GM18867 (cell line): ENCODE results near the gene PGAM2.

Experiments used
- ATAC-seq: cut with Tn5 transposase; IDR thresholded peaks from one replicate; pipeline ENCODE4 v1.9.1; 2021; ENCODE audit warnings: mild to moderate bottlenecking, moderate library complexity; ENCODE audit not compliant: unreplicated experiment

PGAM2 gene

DNA sequence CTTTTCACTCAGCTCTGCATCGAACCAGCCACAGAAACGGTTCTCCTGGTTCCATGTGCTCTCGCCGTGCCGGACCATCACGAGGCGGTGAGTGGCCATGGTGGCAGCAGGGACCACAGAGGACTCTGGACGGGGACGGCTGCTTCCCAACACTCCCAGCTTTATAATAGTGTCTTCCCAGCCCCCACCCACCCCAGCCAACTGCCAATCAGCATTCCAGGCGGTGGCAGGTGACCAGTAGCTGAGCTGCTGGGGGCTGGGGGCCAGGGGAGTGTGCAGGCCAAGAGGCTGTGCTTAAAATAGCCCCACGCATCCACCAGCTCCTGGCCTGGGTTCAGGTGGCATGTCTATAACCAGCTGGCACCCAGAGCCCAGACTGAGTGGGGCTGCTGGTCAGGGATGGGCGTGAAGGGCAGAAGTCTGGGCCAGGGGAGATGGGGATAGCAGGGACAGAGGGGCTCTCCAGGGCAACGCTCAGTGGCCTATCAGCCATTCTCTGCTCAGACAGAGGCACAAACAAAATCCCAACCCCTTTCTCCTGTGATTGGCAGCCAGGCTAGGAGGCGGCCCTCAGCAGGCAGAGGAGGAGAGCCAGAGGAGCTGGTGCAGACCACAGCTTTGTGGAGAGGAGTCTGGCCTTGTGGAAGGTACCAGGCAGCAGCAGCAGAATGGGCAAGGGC, at the start of gene PGAM2:
Gene PGAM2, minus strand, starts transcription at position 137 of the 680 bp plus-strand sequence. Its CDS starts 38 bp downstream, at position 99.
- ATAC-seq = no peak

- no peak for ATAC-seq
Observed at GRCh38 chr7:44114586-44115310, 49.4 kb upstream of the PGAM2 start.

DNA sequence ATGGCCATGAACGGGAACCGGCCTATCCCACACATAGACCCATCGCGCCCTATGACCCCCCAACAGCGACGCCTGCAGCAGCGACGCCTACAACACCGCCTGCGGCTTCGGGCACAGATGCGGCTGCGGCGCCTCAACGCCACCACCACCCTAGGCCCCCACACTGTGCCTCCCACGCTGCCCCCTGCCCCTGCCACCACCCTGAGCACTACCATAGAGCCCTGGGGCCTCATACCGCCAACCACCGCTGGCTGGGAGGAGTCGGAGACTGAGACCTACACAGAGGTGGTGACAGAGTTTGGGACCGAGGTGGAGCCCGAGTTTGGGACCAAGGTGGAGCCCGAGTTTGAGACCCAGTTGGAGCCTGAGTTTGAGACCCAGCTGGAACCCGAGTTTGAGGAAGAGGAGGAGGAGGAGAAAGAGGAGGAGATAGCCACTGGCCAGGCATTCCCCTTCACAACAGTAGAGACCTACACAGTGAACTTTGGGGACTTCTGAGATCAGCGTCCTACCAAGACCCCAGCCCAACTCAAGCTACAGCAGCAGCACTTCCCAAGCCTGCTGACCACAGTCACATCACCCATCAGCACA, 48.5 kb upstream of the PGAM2 start:
- ATAC-seq = no peak

DNA sequence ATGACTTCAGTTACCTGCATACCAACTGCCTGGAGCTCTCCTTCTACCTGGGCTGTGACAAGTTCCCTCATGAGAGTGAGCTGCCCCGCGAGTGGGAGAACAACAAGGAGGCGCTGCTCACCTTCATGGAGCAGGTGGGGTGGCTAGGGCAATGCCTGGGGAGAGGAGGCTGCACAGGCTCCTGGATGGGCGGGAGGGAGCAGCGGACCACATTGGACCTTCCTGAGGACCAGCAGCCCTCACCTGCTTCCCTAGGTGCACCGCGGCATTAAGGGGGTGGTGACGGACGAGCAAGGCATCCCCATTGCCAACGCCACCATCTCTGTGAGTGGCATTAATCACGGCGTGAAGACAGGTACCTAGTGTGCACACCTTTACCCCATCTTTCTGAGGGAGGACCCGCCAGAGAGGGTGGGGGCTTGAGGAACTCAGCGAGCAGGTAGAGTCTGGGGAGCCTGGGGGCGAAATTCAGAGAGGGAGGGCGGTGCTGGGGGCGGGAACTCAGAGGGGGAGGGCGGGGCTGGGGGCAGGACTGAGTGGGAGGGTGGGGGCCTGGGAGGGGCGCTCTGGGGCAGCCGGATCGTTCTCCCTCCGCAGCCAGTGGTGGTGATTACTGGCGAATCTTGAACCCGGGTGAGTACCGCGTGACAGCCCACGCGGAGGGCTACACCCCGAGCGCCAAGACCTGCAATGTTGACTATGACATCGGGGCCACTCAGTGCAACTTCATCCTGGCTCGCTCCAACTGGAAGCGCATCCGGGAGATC, 47.8 kb upstream of the PGAM2 start:
- no peak for ATAC-seq

- no peak for ATAC-seq
Observed at GRCh38 chr7:44112231-44112996, 47.0 kb upstream of the PGAM2 start.

- ATAC-seq = no peak
Observed at GRCh38 chr7:44111761-44112160, 46.4 kb upstream of the PGAM2 start.

DNA sequence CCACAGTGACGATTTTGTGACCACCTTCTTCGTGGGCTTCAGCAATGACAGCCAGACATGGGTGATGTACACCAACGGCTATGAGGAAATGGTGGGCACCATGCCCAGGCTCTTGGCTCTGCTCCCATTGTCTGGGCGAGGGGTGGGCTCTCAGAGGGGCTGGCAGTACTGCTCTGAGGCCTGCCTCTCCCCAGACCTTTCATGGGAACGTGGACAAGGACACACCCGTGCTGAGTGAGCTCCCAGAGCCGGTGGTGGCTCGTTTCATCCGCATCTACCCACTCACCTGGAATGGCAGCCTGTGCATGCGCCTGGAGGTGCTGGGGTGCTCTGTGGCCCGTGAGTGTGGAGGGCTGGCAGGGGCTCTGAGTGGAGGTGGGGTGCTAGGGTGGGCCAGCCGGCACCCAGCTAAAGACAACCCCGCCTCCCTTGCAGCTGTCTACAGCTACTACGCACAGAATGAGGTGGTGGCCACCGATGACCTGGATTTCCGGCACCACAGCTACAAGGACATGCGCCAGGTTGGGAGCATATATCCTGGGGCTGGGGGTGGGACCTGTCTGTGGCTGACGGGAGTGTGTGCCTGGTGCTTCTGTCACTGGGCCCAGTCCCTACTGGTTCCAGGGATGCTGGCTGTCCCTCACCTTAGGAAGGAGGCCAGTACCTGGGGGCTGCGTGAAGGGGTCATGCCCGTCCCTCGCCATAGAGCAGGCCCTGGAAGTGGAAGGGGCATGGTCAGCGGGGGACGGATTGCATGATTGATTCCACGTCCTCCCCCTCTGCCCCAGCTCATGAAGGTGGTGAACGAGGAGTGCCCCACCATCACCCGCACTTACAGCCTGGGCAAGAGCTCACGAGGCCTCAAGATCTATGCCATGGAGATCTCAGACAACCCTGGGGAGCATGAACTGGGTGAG, 45.6 kb upstream of the PGAM2 start:
- ATAC-seq = no peak

DNA sequence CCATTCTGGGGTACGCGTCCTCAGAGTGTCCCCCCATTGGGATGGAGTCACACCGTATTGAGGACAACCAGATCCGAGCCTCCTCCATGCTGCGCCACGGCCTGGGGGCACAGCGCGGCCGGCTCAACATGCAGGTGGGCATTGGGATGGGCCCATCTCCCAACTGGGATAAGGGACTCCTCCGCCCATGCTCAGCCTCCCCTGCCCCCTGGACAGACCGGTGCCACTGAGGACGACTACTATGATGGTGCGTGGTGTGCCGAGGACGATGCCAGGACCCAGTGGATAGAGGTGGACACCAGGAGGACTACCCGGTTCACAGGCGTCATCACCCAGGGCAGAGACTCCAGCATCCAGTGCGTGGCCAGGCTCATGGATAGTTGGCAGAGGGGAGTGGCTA, 44.6 kb upstream of the PGAM2 start:
- ATAC-seq = no peak

GRCh38 chr7:44108768-44109750, 43.7 kb upstream of the PGAM2 start:
- no peak for ATAC-seq

- no peak for ATAC-seq
Observed at GRCh38 chr7:44107961-44108767, 42.8 kb upstream of the PGAM2 start.

DNA sequence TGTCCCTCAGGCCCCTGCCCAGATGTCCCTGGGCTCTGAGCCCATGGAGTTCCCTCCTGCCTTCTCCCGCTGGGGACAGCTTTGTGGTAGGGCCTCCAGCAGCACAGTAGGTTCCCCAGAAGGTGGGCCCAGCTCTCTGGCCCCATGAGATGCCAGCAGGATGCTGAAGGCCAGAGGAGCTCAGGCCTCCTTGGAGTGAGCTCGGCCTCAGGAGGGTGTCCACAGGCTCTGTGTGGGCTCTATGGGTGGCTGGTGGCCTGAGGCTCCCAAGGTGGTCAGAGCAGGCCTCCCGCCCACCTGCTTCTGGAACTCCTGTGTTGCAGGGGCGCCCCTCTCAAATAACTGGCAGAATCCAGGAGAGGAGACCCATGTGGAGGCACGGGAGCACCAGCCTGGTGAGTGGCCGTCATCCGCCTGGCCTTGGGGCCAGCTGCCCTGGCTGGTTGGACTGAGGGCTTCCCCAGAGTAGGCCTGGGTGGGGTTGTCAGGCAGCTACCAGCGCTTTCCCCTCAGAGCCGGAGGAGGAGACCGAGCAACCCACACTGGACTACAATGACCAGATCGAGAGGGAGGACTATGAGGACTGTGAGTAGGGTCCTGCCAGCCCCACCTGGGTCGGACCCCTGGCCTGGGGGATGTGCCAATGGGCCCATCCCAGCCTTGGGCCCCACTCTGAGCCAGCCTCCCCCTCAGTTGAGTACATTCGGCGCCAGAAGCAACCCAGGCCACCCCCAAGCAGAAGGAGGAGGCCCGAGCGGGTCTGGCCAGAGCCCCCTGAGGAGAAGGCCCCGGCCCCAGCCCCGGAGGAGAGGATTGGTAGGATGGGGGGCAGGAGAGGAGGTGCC, 42.0 kb upstream of the PGAM2 start:
- ATAC-seq = no peak

DNA sequence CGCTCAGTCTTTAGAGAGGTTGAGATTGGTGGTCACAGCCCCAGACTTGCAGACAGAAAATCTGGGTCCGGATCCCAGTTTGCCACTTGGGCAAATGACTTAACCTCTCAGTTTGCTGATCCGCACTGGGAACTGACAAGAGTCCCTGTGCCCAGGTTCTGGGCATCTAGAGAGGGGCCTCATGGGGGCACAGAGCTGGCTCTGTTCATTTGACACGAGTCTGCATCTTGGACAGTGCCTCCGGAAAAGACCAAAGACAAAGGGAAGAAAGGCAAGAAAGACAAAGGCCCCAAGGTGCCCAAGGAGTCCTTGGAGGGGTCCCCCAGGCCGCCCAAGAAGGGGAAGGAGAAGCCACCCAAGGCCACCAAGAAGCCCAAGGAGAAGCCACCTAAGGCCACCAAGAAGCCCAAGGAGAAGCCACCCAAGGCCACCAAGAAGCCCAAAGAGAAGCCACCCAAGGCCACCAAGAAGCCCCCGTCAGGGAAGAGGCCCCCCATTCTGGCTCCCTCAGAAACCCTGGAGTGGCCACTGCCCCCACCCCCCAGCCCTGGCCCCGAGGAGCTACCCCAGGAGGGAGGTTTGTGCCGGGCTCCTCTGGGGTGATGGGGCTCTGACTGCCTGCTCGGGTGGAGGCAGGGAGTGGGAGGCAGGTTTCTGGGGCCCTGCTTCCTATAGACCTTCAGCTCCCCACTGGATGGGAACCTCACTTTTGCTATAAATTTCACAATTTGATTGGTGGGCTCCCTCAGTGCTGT, 41.1 kb upstream of the PGAM2 start:
- no peak for ATAC-seq

GRCh38 chr7:44105832-44106231, 40.5 kb upstream of the PGAM2 start:
- ATAC-seq = no peak

GRCh38 chr7:44104860-44105771, 39.7 kb upstream of the PGAM2 start:
- no peak for ATAC-seq
